ENCODE measurements around the gene IL17RC.
"Not testable (repeated sequence)": the region's sequence is repeated elsewhere in the genome, so short reads cannot be mapped to it uniquely, and the experiment has no call there.

IL17RC gene

GRCh38 chr3:9938966-9939365, 22.1 kb downstream of the IL17RC start:
- DNase-seq (ENCODE audit: low read depth), result no peak
- TF ChIP-seq, protein P1, sequence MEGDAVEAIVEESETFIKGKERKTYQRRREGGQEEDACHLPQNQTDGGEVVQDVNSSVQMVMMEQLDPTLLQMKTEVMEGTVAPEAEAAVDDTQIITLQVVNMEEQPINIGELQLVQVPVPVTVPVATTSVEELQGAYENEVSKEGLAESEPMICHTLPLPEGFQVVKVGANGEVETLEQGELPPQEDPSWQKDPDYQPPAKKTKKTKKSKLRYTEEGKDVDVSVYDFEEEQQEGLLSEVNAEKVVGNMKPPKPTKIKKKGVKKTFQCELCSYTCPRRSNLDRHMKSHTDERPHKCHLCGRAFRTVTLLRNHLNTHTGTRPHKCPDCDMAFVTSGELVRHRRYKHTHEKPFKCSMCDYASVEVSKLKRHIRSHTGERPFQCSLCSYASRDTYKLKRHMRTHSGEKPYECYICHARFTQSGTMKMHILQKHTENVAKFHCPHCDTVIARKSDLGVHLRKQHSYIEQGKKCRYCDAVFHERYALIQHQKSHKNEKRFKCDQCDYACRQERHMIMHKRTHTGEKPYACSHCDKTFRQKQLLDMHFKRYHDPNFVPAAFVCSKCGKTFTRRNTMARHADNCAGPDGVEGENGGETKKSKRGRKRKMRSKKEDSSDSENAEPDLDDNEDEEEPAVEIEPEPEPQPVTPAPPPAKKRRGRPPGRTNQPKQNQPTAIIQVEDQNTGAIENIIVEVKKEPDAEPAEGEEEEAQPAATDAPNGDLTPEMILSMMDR (IDR thresholded peaks at IDR 0.05; ENCODE audit: insufficient read depth, low read depth, low read length, missing control alignments), result no peak
- H3K4me3 ChIP-seq (ENCODE audit: low read depth, low read length), result no peak overlapping the region

GRCh38 chr3:9939906-9940305, 23.0 kb downstream of the IL17RC start:
- H3K4me3 ChIP-seq (ENCODE audit: low read depth, low read length); DNase-seq (ENCODE audit: low read depth): not testable (repeated sequence)

DNA sequence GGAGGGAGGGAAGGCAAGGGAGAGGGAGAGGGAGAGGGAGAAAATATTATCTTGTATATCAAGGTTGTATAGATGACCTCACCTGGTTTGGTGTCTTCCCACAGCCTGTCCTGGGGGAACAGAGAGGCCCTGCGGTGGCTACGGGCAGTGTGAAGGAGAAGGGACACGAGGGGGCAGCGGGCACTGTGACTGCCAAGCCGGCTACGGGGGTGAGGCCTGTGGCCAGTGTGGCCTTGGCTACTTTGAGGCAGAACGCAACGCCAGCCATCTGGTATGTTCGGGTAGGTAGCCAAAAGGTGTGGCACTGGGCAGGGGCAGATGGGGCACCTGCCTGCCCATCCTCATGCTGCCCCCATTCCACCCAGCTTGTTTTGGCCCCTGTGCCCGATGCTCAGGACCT, 23.8 kb downstream of the IL17RC start:
- no peak overlapping the region for H3K4me3 ChIP-seq (ENCODE audit: low read depth, low read length)
- TF ChIP-seq, protein P1 (IDR thresholded peaks at IDR 0.05; ENCODE audit: insufficient read depth, low read depth, low read length, missing control alignments), result no peak
- no peak for DNase-seq (ENCODE audit: low read depth)

- TF ChIP-seq, protein P1 (IDR thresholded peaks at IDR 0.05; ENCODE audit: insufficient read depth, low read depth, low read length, missing control alignments), result no peak
- no peak for DNase-seq (ENCODE audit: low read depth)
- no peak overlapping the region for H3K4me3 ChIP-seq (ENCODE audit: low read depth, low read length)
These were observed 25.3 kb downstream of the IL17RC start for GRCh38 chr3:9942164-9942563.

DNA sequence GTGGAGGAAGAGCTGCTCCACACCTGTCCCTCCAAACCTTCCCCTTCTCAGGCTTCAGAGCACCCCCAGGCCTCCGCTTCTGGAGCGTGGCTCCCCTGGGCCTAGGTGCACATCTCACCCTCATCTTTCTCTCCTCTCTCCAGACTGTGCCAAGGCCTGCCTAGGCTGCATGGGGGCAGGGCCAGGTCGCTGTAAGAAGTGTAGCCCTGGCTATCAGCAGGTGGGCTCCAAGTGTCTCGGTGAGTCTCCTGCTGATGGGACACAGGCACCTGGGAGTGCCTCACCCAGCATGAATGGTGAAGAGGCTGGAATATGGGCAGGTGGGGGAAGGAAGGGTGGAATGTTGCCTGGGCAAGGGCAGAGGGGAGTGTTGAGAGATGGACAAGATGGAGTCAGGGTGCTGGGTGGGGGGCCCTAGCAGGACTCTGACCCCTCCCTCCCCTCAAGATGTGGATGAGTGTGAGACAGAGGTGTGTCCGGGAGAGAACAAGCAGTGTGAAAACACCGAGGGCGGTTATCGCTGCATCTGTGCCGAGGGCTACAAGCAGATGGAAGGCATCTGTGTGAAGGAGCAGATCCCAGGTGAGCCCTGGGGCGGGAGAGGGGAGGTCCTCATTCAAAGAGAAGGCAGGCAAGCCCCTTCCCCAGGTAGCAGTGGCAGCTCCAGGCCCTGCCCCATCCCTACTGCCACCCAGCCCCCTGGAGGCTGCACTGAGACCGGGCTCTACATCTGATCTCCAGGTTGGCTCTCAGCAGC, 26.2 kb downstream of the IL17RC start:
- no peak for DNase-seq (ENCODE audit: low read depth)
- TF ChIP-seq, protein P1 (IDR thresholded peaks at IDR 0.05; ENCODE audit: insufficient read depth, low read depth, low read length, missing control alignments), result no peak
- H3K4me3 ChIP-seq (ENCODE audit: low read depth, low read length), result no peak overlapping the region

DNA sequence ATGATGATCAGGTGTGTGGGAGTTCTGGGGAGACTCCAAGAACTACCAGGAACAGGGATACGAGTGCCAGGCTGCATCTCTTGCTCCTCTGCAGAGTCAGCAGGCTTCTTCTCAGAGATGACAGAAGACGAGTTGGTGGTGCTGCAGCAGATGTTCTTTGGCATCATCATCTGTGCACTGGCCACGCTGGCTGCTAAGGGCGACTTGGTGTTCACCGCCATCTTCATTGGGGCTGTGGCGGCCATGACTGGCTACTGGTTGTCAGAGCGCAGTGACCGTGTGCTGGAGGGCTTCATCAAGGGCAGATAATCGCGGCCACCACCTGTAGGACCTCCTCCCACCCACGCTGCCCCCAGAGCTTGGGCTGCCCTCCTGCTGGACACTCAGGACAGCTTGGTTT, 27.4 kb downstream of the IL17RC start:
- no peak overlapping the region for H3K4me3 ChIP-seq (ENCODE audit: low read depth, low read length)
- TF ChIP-seq, protein P1 (IDR thresholded peaks at IDR 0.05; ENCODE audit: insufficient read depth, low read depth, low read length, missing control alignments), result no peak

GRCh38 chr3:9945358-9945757, 28.5 kb downstream of the IL17RC start:
- no peak overlapping the region for H3K4me3 ChIP-seq (ENCODE audit: low read depth, low read length)
- no peak for DNase-seq (ENCODE audit: low read depth)
- TF ChIP-seq, protein P1 (IDR thresholded peaks at IDR 0.05; ENCODE audit: insufficient read depth, low read depth, low read length, missing control alignments), result no peak

More for the DNA sequence above, 27.4 kb downstream of the IL17RC start:
- no peak for DNase-seq (ENCODE audit: low read depth)
